Glutamatergic neuron (in vitro differentiated cells): ENCODE measurements around the gene ACSS1. TPM values are rescaled to one million over a fixed set of nuclear protein-coding genes. Genes with fewer than 3 reads are reported as not detected.

ENCODE experiments used
- DNase-seq: peaks from one replicate; pipeline ENCODE4 v3.0.0; 2022
- H3K27ac Mint-ChIP-seq: one replicate; pipeline ENCODE4 v1.8.0; 2020; ENCODE audit warnings: mild to moderate bottlenecking, mixed read lengths, inconsistent platforms; ENCODE audit not compliant: unreplicated experiment
- H3K27me3 Mint-ChIP-seq: one replicate; pipeline ENCODE4 v1.8.0; 2020; ENCODE audit warnings: mild to moderate bottlenecking, moderate library complexity, mixed read lengths, inconsistent platforms; ENCODE audit not compliant: unreplicated experiment
- H3K36me3 Mint-ChIP-seq: one replicate; pipeline ENCODE4 v1.8.0; 2020; ENCODE audit warnings: mild to moderate bottlenecking, mixed read lengths, inconsistent platforms; ENCODE audit not compliant: unreplicated experiment
- H3K4me1 Mint-ChIP-seq: one replicate; pipeline ENCODE4 v1.8.0; 2020; ENCODE audit warnings: mild to moderate bottlenecking, low read depth, mixed read lengths, inconsistent platforms; ENCODE audit not compliant: unreplicated experiment
- H3K4me3 Mint-ChIP-seq: one replicate; pipeline ENCODE4 v1.8.0; 2020; ENCODE audit warnings: mild to moderate bottlenecking, mixed read lengths, inconsistent platforms; ENCODE audit not compliant: unreplicated experiment
- H3K9me3 Mint-ChIP-seq: one replicate; pipeline ENCODE4 v1.8.0; 2020; ENCODE audit warnings: mild to moderate bottlenecking, moderate library complexity, mixed read lengths, inconsistent platforms; ENCODE audit not compliant: unreplicated experiment
- CTCF ChIP-seq: fragments of 200-600 bp; sonication (generic); IDR thresholded peaks from one replicate; pipeline ENCODE4 v1.5.0; 2021; ENCODE audit not compliant: partially characterized antibody, unreplicated experiment
- total RNA-seq: library from RNA; stranded (reverse); fragmentation: NEBNext Ultra II Directional; extraction: Animal tissue kit (Norgen Biotek cat#: 25700); gene quantifications from one replicate; pipeline ENCODE4 v1.2.1, GENCODE V29; 2021; ENCODE audit not compliant: unreplicated experiment

The ACSS1 gene
- total RNA-seq, 1 donor from 2014 or later, result not detected

- DNase-seq, result no peak
- Mint-ChIP-seq H3K9me3 (no peaks in the 10 kb centered on the region), H3K4me1 (no peaks in the 10 kb centered on the region), H3K36me3 (peaks cover 4% of the 10 kb centered on the region), H3K4me3 (no peak overlapping the region), H3K27ac (no peak overlapping the region), H3K27me3 (peaks cover 5% of the 10 kb centered on the region)
- TF ChIP-seq CTCF, result no peak
These were observed 26.7 kb downstream of the ACSS1 start for GRCh38 chr20:25031241-25031640.

DNA sequence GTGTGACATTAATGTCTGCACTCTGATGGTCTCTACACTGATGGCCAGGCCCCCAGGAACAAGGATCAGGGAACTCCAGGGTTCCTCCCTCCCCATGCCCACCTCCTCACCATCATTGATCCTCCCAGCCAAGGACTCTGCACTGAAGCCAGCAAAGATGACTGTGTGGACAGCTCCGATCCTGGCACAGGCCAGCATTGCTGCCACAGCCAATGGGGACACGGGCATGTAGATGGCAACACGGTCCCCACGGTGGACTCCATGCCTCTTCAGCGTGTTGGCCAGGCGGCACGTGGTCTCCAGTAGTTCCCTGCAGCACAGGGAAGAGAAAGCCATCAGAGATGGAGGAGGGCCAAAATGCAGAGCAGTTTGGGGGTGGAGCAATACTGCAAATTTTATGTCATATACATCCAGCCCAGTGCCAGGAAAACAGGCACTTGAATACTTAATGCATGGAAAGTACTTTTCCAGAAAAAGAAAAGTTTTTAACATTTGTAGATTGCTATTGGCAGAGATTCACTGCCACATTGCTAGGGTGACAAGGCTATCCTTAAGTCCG, 27.2 kb downstream of the ACSS1 start:
- Mint-ChIP-seq H3K4me3 (no peak overlapping the region), H3K27ac (no peak overlapping the region), H3K27me3 (peaks cover 5% of the 10 kb centered on the region), H3K36me3 (peaks cover 4% of the 10 kb centered on the region), H3K9me3 (no peaks in the 10 kb centered on the region), H3K4me1 (no peaks in the 10 kb centered on the region)
- no peak for TF ChIP-seq CTCF
- no peak for DNase-seq

DNA sequence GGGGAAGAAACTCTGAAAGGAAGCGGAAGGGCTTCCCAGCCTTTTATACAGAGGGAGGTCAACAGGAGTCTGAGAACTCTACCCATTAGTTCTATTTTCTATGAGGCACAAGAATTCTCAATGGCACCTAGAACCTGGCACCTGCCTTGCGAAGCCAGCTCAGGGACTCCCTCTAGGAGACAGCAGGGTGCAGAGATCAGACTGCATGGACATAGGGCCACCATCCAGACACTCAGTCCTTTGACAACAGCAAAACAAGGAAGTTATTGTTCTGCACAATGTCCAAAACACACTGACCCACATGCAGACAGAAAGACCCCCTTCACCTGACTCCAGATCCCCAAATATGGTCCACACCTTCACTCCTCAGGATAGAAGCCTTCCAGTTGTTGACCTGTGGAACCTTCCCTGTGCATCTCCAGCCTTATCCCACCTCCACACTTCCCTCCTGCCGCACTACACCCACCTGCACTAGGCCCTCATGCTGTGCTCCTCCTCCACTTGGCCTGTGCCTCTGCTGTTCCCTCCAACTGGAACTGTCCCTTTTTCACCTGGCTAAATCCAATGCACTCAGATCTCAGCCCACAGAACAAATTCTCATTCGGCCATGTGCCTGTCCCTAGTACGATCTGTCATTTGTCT, 27.8 kb downstream of the ACSS1 start:
- H3K27ac Mint-ChIP-seq, result no peak overlapping the region
- H3K27me3 Mint-ChIP-seq, result peaks cover 5% of the 10 kb centered on the region
- DNase-seq, result no peak
- H3K9me3 Mint-ChIP-seq, result no peaks in the 10 kb centered on the region
- no peak overlapping the region for H3K4me3 Mint-ChIP-seq
- H3K36me3 Mint-ChIP-seq, result peaks cover 4% of the 10 kb centered on the region
- no peaks in the 10 kb centered on the region for H3K4me1 Mint-ChIP-seq
- TF ChIP-seq CTCF, result no peak

- peaks cover under 1% of the 10 kb centered on the region for H3K27me3 Mint-ChIP-seq
- no peak overlapping the region for H3K4me3 Mint-ChIP-seq
- peaks cover 2% of the 10 kb centered on the region for H3K36me3 Mint-ChIP-seq
- no peaks in the 10 kb centered on the region for H3K4me1 Mint-ChIP-seq
- peaks cover 2% of the 10 kb centered on the region for H3K9me3 Mint-ChIP-seq
- no peak overlapping the region for H3K27ac Mint-ChIP-seq
- TF ChIP-seq CTCF, result no peak
- DNase-seq, result peak; percentile 2
These were observed 31.8 kb downstream of the ACSS1 start for GRCh38 chr20:25025986-25026605.
